WTC11 (cell line): ENCODE measurements around the gene GCC1. TPM values are rescaled to one million over a fixed set of nuclear protein-coding genes. Genes with fewer than 3 reads are reported as not detected.

Experiments
- ATAC-seq: fragments of 200-7000 bp; cut with Tn5 transposase; 2 replicates; pipeline ENCODE4 v1.10.0; 2021; ENCODE audit warnings: mild to moderate bottlenecking, moderate library complexity
- CTCF ChIA-PET: fragments of 300-600 bp; sonication (Branson Sonifier 250); formaldehyde crosslinking; loops from one replicate; lab custom pipeline; 2021; ENCODE audit warnings: antibody characterized with exemption; lab: Charles Lee
- POLR2A ChIA-PET: fragments of 350-600 bp; sonication (Branson Sonifier 250); formaldehyde crosslinking; loops from one replicate; lab custom pipeline; 2021; ENCODE audit warnings: antibody characterized with exemption; lab: Charles Lee
- DNase-seq: peaks from one replicate; pipeline ENCODE4 v3.0.0; 2021; ENCODE audit warnings: low spot score
- H3K27ac Mint-ChIP-seq: 2 replicates; pipeline ENCODE4 v1.8.0; 2021; ENCODE audit warnings: mixed read lengths
- H3K27me3 Mint-ChIP-seq: 2 replicates; pipeline ENCODE4 v1.8.0; 2021; ENCODE audit warnings: low read depth, mild to moderate bottlenecking, moderate library complexity, mixed read lengths
- H3K36me3 Mint-ChIP-seq: 2 replicates; pipeline ENCODE4 v1.8.0; 2021; ENCODE audit warnings: mixed read lengths
- H3K4me1 Mint-ChIP-seq: 2 replicates; pipeline ENCODE4 v1.8.0; 2022; ENCODE audit warnings: mixed read lengths
- H3K4me3 Mint-ChIP-seq: 2 replicates; pipeline ENCODE4 v1.8.0; 2021; ENCODE audit warnings: mild to moderate bottlenecking, moderate library complexity, mixed read lengths
- H3K9me3 Mint-ChIP-seq: 2 replicates; pipeline ENCODE4 v1.8.0; 2021; ENCODE audit warnings: mixed read lengths
- AR ChIP-seq: fragments of 250-450 bp; sonication (Bioruptor Pico); IDR thresholded peaks from 2 replicates; pipeline ENCODE4 v1.9.0; 2021; ENCODE audit warnings: mild to moderate bottlenecking
- ATF6 ChIP-seq: sonication (generic); formaldehyde crosslinking; IDR thresholded peaks from 2 replicates; pipeline ENCODE4 v1.8.1; 2023; ENCODE audit warnings: mild to moderate bottlenecking, missing genetic modification reagents
- ELF4 ChIP-seq: sonication (generic); formaldehyde crosslinking; IDR thresholded peaks from 2 replicates; pipeline ENCODE4 v1.8.1; 2022; ENCODE audit warnings: low read depth, mild to moderate bottlenecking, moderate library complexity, missing genetic modification reagents
- FOXP1 ChIP-seq: sonication (generic); formaldehyde crosslinking; IDR thresholded peaks from 2 replicates; pipeline ENCODE4 v1.8.0; 2022; ENCODE audit warnings: missing genetic modification reagents, mild to moderate bottlenecking, moderate library complexity, borderline replicate concordance
- KAT7 ChIP-seq: sonication (generic); formaldehyde crosslinking; IDR thresholded peaks from 2 replicates; pipeline ENCODE4 v1.8.1; 2023; ENCODE audit warnings: missing genetic modification reagents, mild to moderate bottlenecking, borderline replicate concordance
- MXD4 ChIP-seq: fragments of 250-450 bp; sonication (Bioruptor Pico); IDR thresholded peaks from 2 replicates; pipeline ENCODE4 v1.8.0; 2021; ENCODE audit warnings: mild to moderate bottlenecking, moderate library complexity, borderline replicate concordance
- MYBL2 ChIP-seq: sonication (generic); formaldehyde crosslinking; IDR thresholded peaks from 2 replicates; pipeline ENCODE4 v1.8.1; 2023; ENCODE audit warnings: mild to moderate bottlenecking, moderate library complexity, missing genetic modification reagents
- NFYB ChIP-seq: sonication (generic); formaldehyde crosslinking; conservative IDR thresholded peaks from 2 replicates; pipeline ENCODE4 v1.8.0; 2022; ENCODE audit warnings: low read depth, missing genetic modification reagents
- NR1H2 ChIP-seq: sonication (generic); formaldehyde crosslinking; IDR thresholded peaks from 2 replicates; pipeline ENCODE4 v1.9.0; 2021; ENCODE audit warnings: mild to moderate bottlenecking, moderate library complexity, missing genetic modification reagents
- PREB ChIP-seq: sonication (generic); formaldehyde crosslinking; IDR thresholded peaks from 2 replicates; pipeline ENCODE4 v1.8.1; 2022; ENCODE audit warnings: mild to moderate bottlenecking, missing genetic modification reagents, moderate library complexity, borderline replicate concordance
- TEAD1 ChIP-seq: sonication (generic); formaldehyde crosslinking; IDR thresholded peaks from 2 replicates; pipeline ENCODE4 v1.8.0; 2022; ENCODE audit warnings: mild to moderate bottlenecking, missing genetic modification reagents
- ZBTB21 ChIP-seq: sonication (generic); formaldehyde crosslinking; IDR thresholded peaks from 2 replicates; pipeline ENCODE4 v1.8.1; 2023; ENCODE audit warnings: mild to moderate bottlenecking, missing genetic modification reagents, borderline replicate concordance
- ZNF396 ChIP-seq: fragments of 250-450 bp; sonication (Bioruptor Pico); IDR thresholded peaks from 2 replicates; pipeline ENCODE4 v1.8.0; 2021; ENCODE audit warnings: mild to moderate bottlenecking, moderate library complexity, borderline replicate concordance
- ZNF416 ChIP-seq: fragments of 250-450 bp; sonication (Bioruptor Pico); IDR thresholded peaks from 2 replicates; pipeline ENCODE4 v1.9.0; 2021; ENCODE audit warnings: mild to moderate bottlenecking, inconsistent platforms
- total RNA-seq: library from RNA; stranded (reverse); gene quantifications from 3 replicates; pipeline ENCODE4 v1.2.3, GENCODE V29; 2021
- TF ChIP-seq, protein P1 (sequence below): sonication (generic); formaldehyde crosslinking; IDR thresholded peaks from 2 replicates; pipeline ENCODE4 v1.8.0; 2022; ENCODE audit warnings: mild to moderate bottlenecking, missing genetic modification reagents
- TF ChIP-seq, protein P2 (sequence below): fragments of 250-450 bp; sonication (Bioruptor Pico); IDR thresholded peaks from 2 replicates; pipeline ENCODE4 v1.9.0; 2021; ENCODE audit warnings: moderate library complexity, mild to moderate bottlenecking, inconsistent platforms, borderline replicate concordance

GCC1 gene
- total RNA-seq, 1 experiment from 2014 or later, result 13.2 TPM

DNA sequence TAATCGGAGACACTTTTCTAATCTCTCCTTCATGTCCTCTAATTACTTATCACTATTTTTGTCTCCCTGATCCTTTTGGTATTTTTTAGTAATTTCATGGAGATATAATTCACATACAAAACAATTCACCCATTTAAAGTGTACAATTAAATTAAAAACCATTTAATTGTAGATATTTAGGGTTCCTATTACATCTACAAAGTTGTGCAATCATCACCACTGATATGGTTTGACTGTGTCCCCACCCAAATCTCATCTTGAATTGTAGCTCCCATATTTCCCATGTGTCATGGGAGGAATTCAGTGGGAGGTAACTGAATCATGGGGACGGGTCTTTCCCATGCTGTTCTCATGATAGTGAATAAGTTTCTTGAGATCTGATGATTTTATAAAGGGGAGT lies 29.0 kb downstream of the GCC1 start:
- Mint-ChIP-seq H3K27ac (no peak overlapping the region), H3K9me3 (peaks cover 17% of the 10 kb centered on the region), H3K4me1 (no peaks in the 10 kb centered on the region), H3K27me3 (peaks cover 75% of the 10 kb centered on the region), H3K4me3 (no peak overlapping the region), H3K36me3 (no peaks in the 10 kb centered on the region)
- ChIA-PET CTCF (interaction anchor here (1.0 kb wide), 1 partner anchor 73 kb away, joined by 5 read pairs; no protein-coding TSS in a partner anchor), POLR2A (no interaction called here)
- TF ChIP-seq ZBTB21 (no peak), AR (no peak), KAT7 (CRISPR knock-in tag) (no peak), NFYB (CRISPR knock-in tag) (no peak)
- no peak for DNase-seq
- no peak for ATAC-seq

DNA sequence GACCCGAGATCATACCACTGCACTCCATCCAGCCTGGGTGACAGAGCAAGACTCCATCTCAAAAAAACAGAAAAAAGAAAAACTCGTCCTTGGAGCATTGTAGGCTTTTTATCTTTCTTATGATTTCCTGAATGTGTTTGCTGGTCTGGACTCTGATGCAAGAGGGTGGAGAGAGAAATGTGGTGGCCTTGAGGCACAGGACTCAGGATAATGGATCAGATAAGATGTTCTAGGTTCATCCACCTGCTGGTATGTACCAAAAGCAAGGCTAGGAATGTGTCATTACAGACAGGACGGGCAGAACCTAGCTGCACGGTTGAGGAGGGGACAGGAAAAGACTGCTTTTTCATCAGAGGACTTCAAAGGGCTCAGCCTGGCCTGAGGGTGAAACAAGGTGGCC lies 33.5 kb downstream of the GCC1 start:
- ChIA-PET POLR2A (no interaction called here), CTCF (no interaction called here)
- peaks cover 69% of the 10 kb centered on the region for H3K27me3 Mint-ChIP-seq
- peaks cover 32% of the 10 kb centered on the region for H3K9me3 Mint-ChIP-seq
- H3K36me3 Mint-ChIP-seq, result peaks cover 2% of the 10 kb centered on the region; the same call in 1 of the 2 replicates
- no peak overlapping the region for H3K4me3 Mint-ChIP-seq
- TF ChIP-seq TEAD1 (CRISPR knock-in tag) (no peak), PREB (no peak), ZNF416 (CRISPR knock-in tag) (no peak)
- H3K27ac Mint-ChIP-seq, result no peak overlapping the region
- ATAC-seq (no peak), DNase-seq (no peak)
- H3K4me1 Mint-ChIP-seq, result no peaks in the 10 kb centered on the region

- CTCF ChIA-PET, result no interaction called here
- no peak overlapping the region for H3K27ac Mint-ChIP-seq
- POLR2A ChIA-PET, result no interaction called here
- peaks cover 16% of the 10 kb centered on the region for H3K36me3 Mint-ChIP-seq
- no peaks in the 10 kb centered on the region for H3K4me1 Mint-ChIP-seq
- H3K27me3 Mint-ChIP-seq, result peaks cover 70% of the 10 kb centered on the region
- DNase-seq, result no peak
- no peak for ATAC-seq
- no peak for TF ChIP-seq ATF6 (CRISPR knock-in tag)
- peaks cover 46% of the 10 kb centered on the region for H3K9me3 Mint-ChIP-seq
- no peak overlapping the region for H3K4me3 Mint-ChIP-seq
Observed at GRCh38 chr7:127550247-127550646, 35.1 kb downstream of the GCC1 start.

DNA sequence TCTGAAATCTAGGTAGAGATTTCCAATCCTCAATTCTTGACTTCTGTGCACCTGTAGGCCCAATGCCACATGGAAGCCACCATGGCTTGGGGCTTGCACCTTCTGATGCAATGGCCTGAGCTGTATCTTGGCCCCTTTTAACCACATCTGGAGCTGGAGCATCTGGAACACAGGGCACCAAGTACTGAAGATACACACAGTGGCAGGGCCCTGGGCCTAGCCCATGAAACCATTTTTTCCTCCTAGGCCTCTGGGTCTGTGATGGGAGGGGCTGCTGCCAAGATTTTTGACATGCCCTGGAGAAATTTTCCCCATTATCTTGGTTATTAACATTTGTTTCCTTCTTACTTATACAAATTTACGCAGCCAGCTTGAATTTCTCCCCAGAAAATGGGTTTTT lies 39.1 kb downstream of the GCC1 start:
- ChIA-PET CTCF (no interaction called here), POLR2A (no interaction called here)
- no peak for ATAC-seq
- no peak for TF ChIP-seq FOXP1 (CRISPR knock-in tag)
- no peak for TF ChIP-seq NR1H2
- TF ChIP-seq MXD4 (CRISPR knock-in tag), result no peak
- TF ChIP-seq, protein P1, sequence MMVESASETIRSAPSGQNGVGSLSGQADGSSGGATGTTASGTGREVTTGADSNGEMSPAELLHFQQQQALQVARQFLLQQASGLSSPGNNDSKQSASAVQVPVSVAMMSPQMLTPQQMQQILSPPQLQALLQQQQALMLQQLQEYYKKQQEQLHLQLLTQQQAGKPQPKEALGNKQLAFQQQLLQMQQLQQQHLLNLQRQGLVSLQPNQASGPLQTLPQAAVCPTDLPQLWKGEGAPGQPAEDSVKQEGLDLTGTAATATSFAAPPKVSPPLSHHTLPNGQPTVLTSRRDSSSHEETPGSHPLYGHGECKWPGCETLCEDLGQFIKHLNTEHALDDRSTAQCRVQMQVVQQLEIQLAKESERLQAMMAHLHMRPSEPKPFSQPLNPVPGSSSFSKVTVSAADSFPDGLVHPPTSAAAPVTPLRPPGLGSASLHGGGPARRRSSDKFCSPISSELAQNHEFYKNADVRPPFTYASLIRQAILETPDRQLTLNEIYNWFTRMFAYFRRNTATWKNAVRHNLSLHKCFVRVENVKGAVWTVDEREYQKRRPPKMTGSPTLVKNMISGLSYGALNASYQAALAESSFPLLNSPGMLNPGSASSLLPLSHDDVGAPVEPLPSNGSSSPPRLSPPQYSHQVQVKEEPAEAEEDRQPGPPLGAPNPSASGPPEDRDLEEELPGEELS (CRISPR knock-in tag), result no peak
- no peak for TF ChIP-seq ZNF396 (CRISPR knock-in tag)
- TF ChIP-seq ELF4 (CRISPR knock-in tag), result no peak
- TF ChIP-seq, protein P2, sequence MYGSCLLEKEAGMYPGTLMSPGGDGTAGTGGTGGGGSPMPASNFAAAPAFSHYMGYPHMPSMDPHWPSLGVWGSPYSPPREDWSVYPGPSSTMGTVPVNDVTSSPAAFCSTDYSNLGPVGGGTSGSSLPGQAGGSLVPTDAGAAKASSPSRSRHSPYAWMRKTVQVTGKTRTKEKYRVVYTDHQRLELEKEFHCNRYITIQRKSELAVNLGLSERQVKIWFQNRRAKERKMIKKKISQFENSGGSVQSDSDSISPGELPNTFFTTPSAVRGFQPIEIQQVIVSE (CRISPR knock-in tag), result no peak
- no peak for TF ChIP-seq TEAD1 (CRISPR knock-in tag)
- TF ChIP-seq NFYB (CRISPR knock-in tag), result no peak
- TF ChIP-seq AR, result no peak
- no peak for TF ChIP-seq MYBL2 (CRISPR knock-in tag)
- peaks cover 74% of the 10 kb centered on the region for H3K27me3 Mint-ChIP-seq
- peaks cover 52% of the 10 kb centered on the region for H3K9me3 Mint-ChIP-seq
- no peak overlapping the region for H3K4me3 Mint-ChIP-seq
- H3K36me3 Mint-ChIP-seq, result peaks cover 17% of the 10 kb centered on the region
- H3K27ac Mint-ChIP-seq, result no peak overlapping the region
- H3K4me1 Mint-ChIP-seq, result no peaks in the 10 kb centered on the region
- no peak for DNase-seq
